HG02642 (cell line): Measurements from ENCODE around the gene ALK.

Experiments
- ATAC-seq: cut with Tn5 transposase; IDR thresholded peaks from one replicate; pipeline ENCODE4 v1.9.1; 2021; ENCODE audit warnings: mild to moderate bottlenecking; ENCODE audit not compliant: unreplicated experiment, poor library complexity

Gene ALK

DNA sequence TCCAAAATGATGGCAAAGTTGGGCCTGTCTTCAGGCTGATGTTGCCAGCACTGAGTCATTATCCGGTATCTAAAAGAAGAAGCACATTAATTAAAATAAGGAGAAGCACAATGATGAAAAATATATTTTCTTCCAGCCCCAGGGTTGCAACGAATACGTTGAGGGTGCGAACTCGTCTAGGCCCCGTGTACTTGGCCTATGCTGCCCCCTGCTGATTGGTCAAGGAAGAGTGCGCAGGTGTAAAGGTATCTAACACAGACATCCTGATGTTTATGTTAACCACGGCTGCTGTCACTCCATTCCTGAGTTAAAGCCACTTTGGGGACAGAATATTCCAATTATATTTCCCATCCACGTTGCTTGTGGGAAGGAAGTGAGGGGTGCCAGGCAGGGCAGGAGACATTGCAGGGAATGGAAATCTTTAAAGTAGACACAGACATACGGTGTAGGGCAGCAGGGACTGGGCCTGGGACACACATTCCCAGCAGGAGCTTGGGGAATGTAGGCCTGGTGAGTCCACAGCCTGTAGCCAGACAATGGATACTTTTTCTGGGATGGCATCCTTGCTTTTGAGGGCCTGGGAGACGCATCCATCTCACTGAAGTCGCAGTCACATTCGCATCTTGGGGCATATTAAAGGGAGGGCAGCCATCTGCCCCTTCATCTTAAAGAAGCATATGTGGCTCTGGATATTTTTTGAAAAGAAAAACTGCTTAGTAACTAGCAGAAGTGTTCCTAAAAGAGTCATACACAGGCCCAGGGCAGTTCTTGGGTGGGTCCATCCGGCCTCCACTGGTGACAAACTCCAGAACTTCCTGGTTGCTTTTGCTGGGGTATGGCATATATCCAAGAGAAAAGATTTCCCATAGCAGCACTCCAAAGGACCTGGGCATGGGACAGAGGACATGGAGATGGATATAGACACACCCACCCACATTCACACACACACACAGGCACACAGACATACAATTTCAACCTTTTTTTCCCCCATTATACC, 724.3 kb downstream of the ALK start:
- ATAC-seq, result no peak

DNA sequence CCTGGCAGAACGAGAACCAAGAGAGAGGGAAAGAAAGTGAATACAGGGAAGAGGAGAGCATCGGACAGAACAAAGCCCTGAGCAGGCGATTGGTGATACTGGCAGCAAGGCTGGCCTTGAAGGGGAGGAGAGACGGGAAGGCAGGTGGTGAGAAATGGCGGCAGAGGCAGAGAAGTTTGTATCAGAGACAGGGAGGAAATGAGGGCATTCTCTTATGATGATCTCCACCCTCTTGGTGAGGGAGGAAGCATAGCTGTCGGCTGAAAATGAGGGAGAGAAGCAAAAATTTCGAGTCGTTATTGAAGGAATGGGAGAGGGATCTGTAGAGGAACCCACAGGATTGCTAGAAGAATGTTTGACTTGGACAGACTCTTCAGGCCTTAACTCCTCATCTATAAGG, 725.6 kb downstream of the ALK start:
- ATAC-seq, result no peak

GRCh38 chr2:29193681-29194080, 727.7 kb downstream of the ALK start:
- ATAC-seq, result no peak

GRCh38 chr2:29193111-29193510, 728.3 kb downstream of the ALK start:
- ATAC-seq, result no peak

- ATAC-seq, result no peak
Measured at GRCh38 chr2:29192526-29192925, 728.9 kb downstream of the ALK start.

DNA sequence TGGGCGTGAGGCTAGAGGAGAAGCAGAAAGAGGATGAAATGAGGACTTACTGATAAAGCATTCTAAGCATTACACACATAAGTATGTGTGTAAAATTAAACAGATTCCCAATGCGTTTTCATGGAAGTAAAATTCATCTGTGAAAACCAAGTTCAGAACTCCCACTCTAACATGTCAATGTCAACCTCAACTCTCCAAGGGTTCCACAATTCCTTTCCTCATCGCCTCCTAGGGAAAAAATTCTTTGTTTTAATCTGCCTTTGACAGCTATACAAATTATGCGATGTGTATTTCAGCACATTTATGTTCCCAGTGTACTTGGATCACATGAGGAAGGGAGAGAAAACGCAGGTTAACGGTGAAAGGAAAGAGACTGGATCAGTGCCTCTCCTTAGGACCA, 729.6 kb downstream of the ALK start:
- ATAC-seq, result no peak

DNA sequence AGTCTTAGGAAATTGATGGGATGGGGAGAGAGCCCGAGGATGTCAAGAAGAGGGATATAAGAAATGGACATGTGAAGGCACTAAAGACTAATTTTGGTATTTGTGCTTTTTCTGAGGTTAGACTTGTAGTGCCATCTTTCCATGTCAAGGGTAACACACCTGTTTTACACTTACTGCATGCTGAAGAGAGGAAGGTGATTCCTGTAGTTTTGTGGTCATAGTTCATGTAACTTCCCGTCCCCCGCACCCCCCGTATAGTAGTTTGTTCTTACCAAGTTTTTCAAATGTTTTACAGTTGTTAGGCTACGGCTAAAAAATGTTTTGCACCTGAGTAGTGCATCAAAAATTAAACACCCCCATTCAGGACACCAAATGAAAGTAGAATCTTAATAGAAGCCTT, 732.3 kb downstream of the ALK start:
- ATAC-seq, result no peak

- ATAC-seq, result no peak
Measured at GRCh38 chr2:29187926-29188325, 733.5 kb downstream of the ALK start.

DNA sequence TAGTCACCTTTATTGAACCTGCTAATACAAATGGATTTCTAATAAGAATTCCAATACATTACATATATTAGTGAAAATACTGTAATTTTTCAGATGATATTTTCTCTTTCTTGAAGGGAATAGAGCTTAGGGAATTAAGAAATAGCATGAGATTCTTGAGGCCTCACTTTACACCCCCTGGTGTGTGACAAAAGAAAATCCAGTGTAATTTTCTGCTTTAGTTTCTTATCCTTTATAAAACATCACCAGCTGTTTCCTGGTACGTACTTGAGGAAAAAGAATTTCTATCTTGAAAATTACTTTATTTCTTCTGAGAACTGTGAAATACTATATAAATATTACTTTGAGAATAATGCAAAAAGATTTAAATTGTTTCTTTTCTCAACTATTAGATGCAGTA, 734.6 kb downstream of the ALK start:
- ATAC-seq, result no peak

DNA sequence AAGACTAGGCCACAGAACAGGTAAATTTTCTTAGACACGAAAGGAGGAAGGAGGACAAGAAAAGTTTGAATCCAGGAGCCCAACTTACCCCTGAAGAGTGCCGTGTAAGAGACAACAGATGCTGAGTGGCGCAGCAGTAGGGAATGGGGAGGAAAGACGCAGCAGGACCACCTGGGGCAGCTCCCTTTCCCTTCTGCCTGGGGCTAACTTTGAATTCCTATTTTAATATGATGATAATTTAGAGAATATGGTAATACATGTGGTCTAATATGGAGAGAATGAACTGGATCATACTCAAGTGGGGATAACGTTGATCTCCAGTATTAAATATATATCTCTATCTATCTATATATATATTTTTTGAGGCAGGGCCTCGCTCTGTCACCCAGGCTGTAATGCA, 736.9 kb downstream of the ALK start:
- ATAC-seq, result no peak

DNA sequence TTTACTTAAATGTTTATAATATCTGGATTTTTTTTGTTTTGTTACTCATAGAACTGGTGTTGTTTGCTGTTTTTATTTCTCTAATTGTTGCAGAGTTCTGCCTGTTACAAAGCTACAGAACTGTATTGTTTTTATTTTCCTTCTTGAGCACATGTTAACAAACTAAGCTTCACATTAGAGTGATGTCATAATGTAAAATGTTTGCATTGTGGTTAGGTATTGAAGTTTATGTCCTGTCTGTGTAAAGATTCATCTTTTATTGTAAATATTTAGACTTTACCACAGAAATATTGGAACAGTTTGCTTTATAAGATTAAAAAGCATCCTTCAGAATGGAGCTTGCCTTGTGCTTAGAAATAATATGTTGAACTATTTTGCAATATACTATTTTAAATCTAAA, 738.5 kb downstream of the ALK start:
- no peak for ATAC-seq

DNA sequence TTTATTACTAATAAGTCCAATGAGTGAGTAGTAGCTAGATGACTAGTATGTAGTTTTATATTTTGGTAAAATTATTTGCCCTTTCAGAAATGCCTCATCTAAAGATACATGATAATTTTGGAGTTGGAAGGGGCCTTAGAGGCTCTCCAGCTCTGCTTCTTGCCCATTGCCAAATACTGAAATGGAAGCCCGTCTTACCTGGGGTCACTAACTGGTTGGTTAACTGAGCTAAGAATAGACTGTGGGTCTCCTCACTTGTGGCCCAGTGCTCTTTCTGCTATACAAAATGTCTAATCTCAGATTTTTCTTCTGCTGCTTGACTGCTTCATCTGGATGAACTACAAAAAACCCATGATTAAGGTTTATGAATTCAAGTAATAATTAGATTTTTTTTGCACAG, 739.1 kb downstream of the ALK start:
- no peak for ATAC-seq

DNA sequence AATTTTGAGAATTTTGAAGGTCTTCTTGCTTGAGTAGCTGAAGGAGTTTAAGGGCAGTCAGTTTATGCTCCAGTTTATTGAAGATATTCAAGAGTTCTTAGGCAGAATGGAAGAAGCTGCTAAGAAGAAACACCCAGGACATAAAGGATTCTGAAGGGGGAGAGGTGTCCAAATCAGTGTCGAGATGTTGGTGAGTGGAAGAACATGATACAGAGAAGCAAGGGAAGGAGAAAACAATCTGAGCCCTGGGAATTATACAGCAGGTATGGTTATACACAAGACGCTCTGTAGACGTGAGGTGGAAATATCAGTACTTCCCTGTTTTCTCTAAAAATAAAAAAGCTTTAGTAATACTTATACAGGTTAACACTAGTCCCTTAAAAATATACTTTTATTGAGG, 746.0 kb downstream of the ALK start:
- no peak for ATAC-seq

- ATAC-seq, result no peak
Measured at GRCh38 chr2:29174937-29175336, 746.4 kb downstream of the ALK start.

DNA sequence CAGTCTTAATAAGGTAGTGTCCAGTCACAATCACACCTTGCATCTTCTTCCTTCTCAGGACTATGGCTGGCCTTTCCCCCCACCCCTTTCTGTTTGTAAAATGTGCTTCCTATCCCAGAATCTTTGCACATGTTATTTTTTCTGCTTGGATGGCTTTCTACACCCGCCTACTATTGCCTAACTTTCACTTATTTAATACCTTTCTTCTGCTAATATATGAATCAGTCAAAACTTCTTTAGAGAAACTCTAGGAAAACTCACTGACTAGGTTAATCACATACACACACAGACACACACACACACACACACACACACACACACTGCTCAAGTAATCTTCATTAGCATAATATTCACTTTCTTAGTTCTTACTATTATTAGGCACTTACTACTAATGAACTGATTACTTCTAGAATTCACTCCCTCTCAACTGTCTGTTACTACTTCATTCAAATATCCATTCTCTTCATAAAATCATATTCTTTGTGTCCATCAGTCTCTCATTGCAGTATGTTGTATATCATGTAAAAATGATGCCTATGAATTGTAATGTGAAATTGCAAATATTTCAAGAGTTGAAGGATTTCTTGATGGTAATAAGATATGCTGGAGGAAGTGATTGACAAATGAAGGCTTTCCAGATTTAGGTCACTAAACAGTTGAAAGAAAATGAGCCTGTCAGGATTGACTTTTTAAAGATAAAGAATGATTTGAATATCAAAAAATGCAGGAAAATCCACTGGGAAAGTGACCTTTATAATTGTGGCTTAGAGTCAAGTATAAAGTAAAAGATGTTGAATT, 754.9 kb downstream of the ALK start:
- no peak for ATAC-seq

DNA sequence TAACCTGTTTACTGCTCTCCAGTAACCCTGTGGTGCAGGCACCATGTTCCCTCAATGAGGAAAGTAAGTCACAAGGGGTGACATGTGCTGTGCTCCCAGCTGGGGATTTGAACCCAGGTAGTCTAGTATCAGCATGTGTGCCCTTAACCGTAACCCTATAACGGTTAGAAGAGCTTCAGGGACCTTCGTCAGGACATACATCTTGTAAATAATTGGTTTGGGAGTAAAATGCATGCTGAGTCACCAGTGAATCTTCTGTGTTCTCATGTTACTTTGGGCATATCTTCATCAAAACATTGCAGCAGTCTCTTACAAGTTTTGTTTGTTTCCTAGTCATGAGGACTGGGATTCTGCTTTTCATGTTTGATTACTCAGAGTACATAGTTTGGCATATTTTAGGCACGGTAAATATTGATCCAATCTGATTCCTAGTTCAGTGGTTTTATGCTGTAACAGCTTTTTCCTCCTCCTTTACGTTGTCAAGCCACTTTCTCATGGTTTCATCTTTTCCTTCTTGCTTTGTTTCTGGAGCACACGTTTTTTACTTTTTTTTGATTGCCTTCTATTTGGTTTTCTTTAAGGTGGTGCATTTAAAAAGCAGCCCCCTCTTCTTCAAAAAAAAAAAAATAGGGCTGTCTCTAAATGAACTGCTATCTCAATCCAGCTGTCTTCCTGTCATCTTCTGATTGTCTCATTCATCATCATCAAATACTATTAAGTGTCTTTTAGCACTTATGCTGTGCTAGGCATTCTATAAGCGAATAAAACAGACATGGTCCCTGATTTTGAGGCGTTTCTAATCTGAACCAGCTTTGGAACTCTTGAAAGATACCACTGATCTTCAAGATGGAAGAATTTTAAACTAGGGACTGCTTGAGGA, 755.8 kb downstream of the ALK start:
- ATAC-seq, result no peak

- ATAC-seq, result no peak
Measured at GRCh38 chr2:29164091-29164846, 757.1 kb downstream of the ALK start.

- ATAC-seq, result no peak
Measured at GRCh38 chr2:29162204-29162928, 759.0 kb downstream of the ALK start.

GRCh38 chr2:29160184-29160583, 761.2 kb downstream of the ALK start:
- ATAC-seq, result no peak
